Measurements from ENCODE around the gene PLEKHB2. TPM values are rescaled to one million over a fixed set of nuclear protein-coding genes. Genes with fewer than 3 reads are reported as not detected.
"Not testable (repeated sequence)": the region's sequence is repeated elsewhere in the genome, so short reads cannot be mapped to it uniquely, and the experiment has no call there.

Gene PLEKHB2
- total RNA-seq, 1 experiment from 2014 or later: 55.9 TPM

GRCh38 chr2:131113566-131114227 lies 8.6 kb downstream of the PLEKHB2 start:
- Histone ChIP-seq H3K27ac (ENCODE audit: insufficient read length, low read depth, low read length) (no peak overlapping the region), H2BK15ac (ENCODE audit: low read depth, low read length) (no peak overlapping the region), H4K20me1 (ENCODE audit: control insufficient read depth, insufficient read depth, insufficient read length) (no peaks in the 10 kb centered on the region), H3K23me2 (ENCODE audit: insufficient read length, low read depth, low read length, poor library complexity, severe bottlenecking) (no peaks in the 10 kb centered on the region), H3K4ac (ENCODE audit: low read depth, low read length) (no peak overlapping the region), H2BK120ac (ENCODE audit: low read depth, low read length, poor library complexity, severe bottlenecking) (no peak overlapping the region), H3K56ac (ENCODE audit: insufficient read length, low read depth, low read length) (no peak overlapping the region), H3K23ac (ENCODE audit: insufficient read length, low read depth, low read length) (no peak overlapping the region), H4K8ac (replicated peaks; ENCODE audit: insufficient read length, low read depth, low read length) (no peak overlapping the region), H2AK5ac (ENCODE audit: insufficient read length, low read length) (no peak overlapping the region), H3K9ac (ENCODE audit: extremely low read depth, insufficient read length, low read length) (no peak overlapping the region), H2BK5ac (ENCODE audit: insufficient read length, low read length) (no peak overlapping the region), H3K27me3 (ENCODE audit: insufficient read depth, low read length) (no peaks in the 10 kb centered on the region), H3K9me3 (ENCODE audit: control insufficient read depth, low read depth, low read length) (no peaks in the 10 kb centered on the region), H2BK20ac (ENCODE audit: low read depth, low read length, poor library complexity, severe bottlenecking) (no peak overlapping the region), H3K79me1 (ENCODE audit: insufficient read depth, low read depth, low read length, poor library complexity, severe bottlenecking) (peaks cover 8% of the 10 kb centered on the region), H2BK12ac (ENCODE audit: insufficient read length, low read depth, low read length) (no peak overlapping the region), H3K79me2 (ENCODE audit: insufficient read depth, low read length) (peaks cover 31% of the 10 kb centered on the region; the same call in 1 of the 2 replicates), H4K5ac (ENCODE audit: insufficient read length, low read depth, low read length) (no peak overlapping the region), H3K4me2 (ENCODE audit: insufficient read depth, insufficient read length, low read length) (no peak overlapping the region), H4K91ac (ENCODE audit: insufficient read length, low read depth, low read length) (no peak overlapping the region), H3K4me1 (ENCODE audit: insufficient read depth, low read length) (peaks cover 5% of the 10 kb centered on the region; the same call in 1 of the 2 replicates), H3T11ph (ENCODE audit: low read length) (no peak overlapping the region), H3K14ac (ENCODE audit: insufficient read depth, low read length) (no peak overlapping the region), H2AFZ (ENCODE audit: low read length) (no peak overlapping the region), H3K18ac (ENCODE audit: insufficient read length, low read depth, low read length) (no peak overlapping the region)
- no peak for DNase-seq
- WGBS (ENCODE audit: extremely low coverage, insufficient read length, low lambda C conversion rate): no CpG with 5 or more reads among the region's 7 CpGs
- TF ChIP-seq, protein P1, sequence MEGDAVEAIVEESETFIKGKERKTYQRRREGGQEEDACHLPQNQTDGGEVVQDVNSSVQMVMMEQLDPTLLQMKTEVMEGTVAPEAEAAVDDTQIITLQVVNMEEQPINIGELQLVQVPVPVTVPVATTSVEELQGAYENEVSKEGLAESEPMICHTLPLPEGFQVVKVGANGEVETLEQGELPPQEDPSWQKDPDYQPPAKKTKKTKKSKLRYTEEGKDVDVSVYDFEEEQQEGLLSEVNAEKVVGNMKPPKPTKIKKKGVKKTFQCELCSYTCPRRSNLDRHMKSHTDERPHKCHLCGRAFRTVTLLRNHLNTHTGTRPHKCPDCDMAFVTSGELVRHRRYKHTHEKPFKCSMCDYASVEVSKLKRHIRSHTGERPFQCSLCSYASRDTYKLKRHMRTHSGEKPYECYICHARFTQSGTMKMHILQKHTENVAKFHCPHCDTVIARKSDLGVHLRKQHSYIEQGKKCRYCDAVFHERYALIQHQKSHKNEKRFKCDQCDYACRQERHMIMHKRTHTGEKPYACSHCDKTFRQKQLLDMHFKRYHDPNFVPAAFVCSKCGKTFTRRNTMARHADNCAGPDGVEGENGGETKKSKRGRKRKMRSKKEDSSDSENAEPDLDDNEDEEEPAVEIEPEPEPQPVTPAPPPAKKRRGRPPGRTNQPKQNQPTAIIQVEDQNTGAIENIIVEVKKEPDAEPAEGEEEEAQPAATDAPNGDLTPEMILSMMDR (conservative IDR thresholded peaks at IDR 0.05): no peak
- Mint-ChIP-seq H3K9me3 (peaks cover 2 to 4% of the 10 kb centered on the region in 2 experiments; a peak in 1 of 5 replicates), H3K4me1 (peaks cover 42 to 50% of the 10 kb centered on the region in 2 experiments), H3K4me3 (no peak overlapping the region), H3K36me3 (ENCODE audit: insufficient read depth in 1 of 3, low read depth in 3 of 3) (peaks cover 24 to 33% (median 32%) of the 10 kb centered on the region in 3 experiments), H3K27ac (peak overlapping the region in 1 of 3 experiments; percentile 31; a peak in 2 of 7 replicates), H3K27me3 (ENCODE audit: low read depth) (no peaks in the 10 kb centered on the region)

GRCh38 chr2:131114950-131115349 lies 9.8 kb downstream of the PLEKHB2 start:
- not testable (repeated sequence) for H3K14ac ChIP-seq (ENCODE audit: insufficient read depth, low read length); H3K9me3 ChIP-seq (ENCODE audit: control insufficient read depth, low read depth, low read length); H3K56ac ChIP-seq (ENCODE audit: insufficient read length, low read depth, low read length); H3K4me2 ChIP-seq (ENCODE audit: insufficient read depth, insufficient read length, low read length); H4K8ac ChIP-seq (replicated peaks; ENCODE audit: insufficient read length, low read depth, low read length); H3K27me3 ChIP-seq (ENCODE audit: insufficient read depth, low read length); H4K5ac ChIP-seq (ENCODE audit: insufficient read length, low read depth, low read length); H2BK120ac ChIP-seq (ENCODE audit: low read depth, low read length, poor library complexity, severe bottlenecking); H3K9ac ChIP-seq (ENCODE audit: extremely low read depth, insufficient read length, low read length); H3K23me2 ChIP-seq (ENCODE audit: insufficient read length, low read depth, low read length, poor library complexity, severe bottlenecking); H3K18ac ChIP-seq (ENCODE audit: insufficient read length, low read depth, low read length); H2BK20ac ChIP-seq (ENCODE audit: low read depth, low read length, poor library complexity, severe bottlenecking); H3K27ac ChIP-seq (ENCODE audit: insufficient read length, low read depth, low read length); H3K4me3 Mint-ChIP-seq; H3T11ph ChIP-seq (ENCODE audit: low read length); H2BK15ac ChIP-seq (ENCODE audit: low read depth, low read length); H3K27me3 Mint-ChIP-seq (ENCODE audit: low read depth); H4K91ac ChIP-seq (ENCODE audit: insufficient read length, low read depth, low read length); H3K23ac ChIP-seq (ENCODE audit: insufficient read length, low read depth, low read length); H2AFZ ChIP-seq (ENCODE audit: low read length); H2BK12ac ChIP-seq (ENCODE audit: insufficient read length, low read depth, low read length); H3K4me1 ChIP-seq (ENCODE audit: insufficient read depth, low read length); H3K79me1 ChIP-seq (ENCODE audit: insufficient read depth, low read depth, low read length, poor library complexity, severe bottlenecking); DNase-seq; H3K9me3 Mint-ChIP-seq; H4K20me1 ChIP-seq (ENCODE audit: control insufficient read depth, insufficient read depth, insufficient read length); H2AK5ac ChIP-seq (ENCODE audit: insufficient read length, low read length); H3K4ac ChIP-seq (ENCODE audit: low read depth, low read length); H2BK5ac ChIP-seq (ENCODE audit: insufficient read length, low read length)
- H3K36me3 Mint-ChIP-seq (ENCODE audit: insufficient read depth in 1 of 3, low read depth in 3 of 3): peaks cover 20 to 29% (median 27%) of the 10 kb centered on the region in 3 experiments
- peak overlapping the region in 2 of 3 experiments; percentile 31 to 37; a peak in 2 of 7 replicates for H3K27ac Mint-ChIP-seq
- peaks cover 42 to 50% of the 10 kb centered on the region in 2 experiments for H3K4me1 Mint-ChIP-seq
- no CpG with 5 or more reads among the region's 3 CpGs for WGBS (ENCODE audit: extremely low coverage, insufficient read length, low lambda C conversion rate)
- H3K79me2 ChIP-seq (ENCODE audit: insufficient read depth, low read length): peaks cover 31% of the 10 kb centered on the region; the same call in 1 of the 2 replicates
